Erythroblast (primary cell): ENCODE data around the gene NBPF15.
"Not testable (repeated sequence)": the region's sequence is repeated elsewhere in the genome, so short reads cannot be mapped to it uniquely, and the experiment has no call there.

Source experiments
- GATA1 ChIP-seq: IDR thresholded peaks from 2 replicates; pipeline ENCODE4 v1.6.1; 2011; ENCODE audit warnings: low read depth, mild to moderate bottlenecking, control low read depth, low read length, moderate library complexity
- POLR2A ChIP-seq: IDR thresholded peaks from 2 replicates; pipeline ENCODE4 v1.6.1; 2011; ENCODE audit warnings: mild to moderate bottlenecking, low read length

- not testable (repeated sequence) for TF ChIP-seq POLR2A, GATA1
Measured at GRCh38 chr1:144460686-144461085, 783 bp downstream of the NBPF15 start.
